GM19395 (cell line): ENCODE measurements around the gene PRIM2.
"Not testable (repeated sequence)": the region's sequence is repeated elsewhere in the genome, so short reads cannot be mapped to it uniquely, and the experiment has no call there.

Experiments
- ATAC-seq: cut with Tn5 transposase; IDR thresholded peaks from one replicate; pipeline ENCODE4 v1.9.1; 2021; ENCODE audit warnings: mild to moderate bottlenecking, moderate library complexity; ENCODE audit not compliant: unreplicated experiment

PRIM2 gene

DNA sequence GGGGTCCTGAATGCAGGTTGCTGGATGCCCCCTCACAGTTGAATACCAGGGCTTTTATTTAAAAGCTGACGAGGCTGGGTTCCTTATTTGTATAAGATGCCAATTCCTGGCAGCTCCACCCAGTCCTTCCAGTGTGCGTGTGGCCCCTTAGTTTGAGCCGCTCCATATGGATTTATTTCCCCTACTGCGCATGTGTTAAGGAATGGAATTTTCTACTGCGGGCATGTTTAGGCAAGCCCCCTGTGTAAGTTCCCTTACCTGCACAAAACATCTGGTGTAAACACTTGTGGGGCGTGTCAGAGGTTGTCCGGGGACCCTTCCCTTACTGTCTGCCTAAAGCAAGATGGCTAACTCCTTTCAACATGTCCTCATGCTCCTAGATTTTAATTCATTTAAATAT lies 174.4 kb downstream of the PRIM2 start:
- not testable (repeated sequence) for ATAC-seq

DNA sequence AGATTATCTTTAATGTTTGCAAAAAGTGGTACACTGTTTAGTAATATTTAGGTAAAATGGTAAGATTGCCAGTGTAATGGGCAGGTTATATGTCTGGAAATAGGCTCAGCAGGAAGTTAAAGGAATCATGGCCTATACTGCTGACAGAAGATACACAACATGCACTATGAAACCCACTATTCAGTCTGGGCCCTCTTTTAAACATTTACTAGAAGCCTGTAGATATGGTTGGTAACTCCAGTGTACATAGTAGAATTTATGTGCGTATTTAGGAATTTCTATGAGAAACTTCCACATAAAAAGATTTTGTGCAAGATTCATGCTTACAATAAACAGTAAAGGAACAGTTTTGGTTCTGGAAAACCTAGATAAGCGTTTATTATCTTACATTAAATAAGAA lies 178.8 kb downstream of the PRIM2 start:
- not testable (repeated sequence) for ATAC-seq

DNA sequence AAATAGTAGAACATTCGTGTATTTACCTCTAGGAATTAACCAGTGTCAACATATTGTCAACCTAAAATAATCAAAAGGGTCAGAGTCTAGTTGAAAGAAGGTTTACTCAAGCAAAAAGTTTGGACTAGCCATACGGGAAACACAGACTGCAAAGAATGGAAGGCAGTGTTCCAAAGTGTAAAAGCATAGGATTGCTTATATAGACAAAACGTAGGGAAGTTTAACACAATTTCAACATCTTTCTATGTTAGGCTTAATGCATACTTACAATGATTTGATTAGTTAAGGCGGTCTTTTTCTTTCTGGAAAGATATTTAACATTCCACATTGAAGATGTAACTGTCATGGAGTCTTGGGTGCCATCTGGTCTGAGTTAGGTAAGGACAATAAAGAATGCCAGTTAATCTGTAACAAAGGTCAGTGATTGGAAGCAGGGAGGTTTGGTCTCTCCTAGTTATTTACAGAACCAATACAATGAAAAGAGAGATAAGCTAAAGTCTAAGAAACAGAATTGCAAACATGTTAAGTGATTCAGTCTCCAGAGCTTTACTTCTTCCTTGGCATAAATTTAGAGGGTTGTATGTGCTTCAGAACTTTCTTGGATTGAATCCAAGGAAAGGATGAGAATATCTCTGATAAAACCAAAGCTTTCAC lies 183.1 kb downstream of the PRIM2 start:
- ATAC-seq: not testable (repeated sequence)

- ATAC-seq: not testable (repeated sequence)
These were observed 185.0 kb downstream of the PRIM2 start for GRCh38 chr6:57502387-57502786.

DNA sequence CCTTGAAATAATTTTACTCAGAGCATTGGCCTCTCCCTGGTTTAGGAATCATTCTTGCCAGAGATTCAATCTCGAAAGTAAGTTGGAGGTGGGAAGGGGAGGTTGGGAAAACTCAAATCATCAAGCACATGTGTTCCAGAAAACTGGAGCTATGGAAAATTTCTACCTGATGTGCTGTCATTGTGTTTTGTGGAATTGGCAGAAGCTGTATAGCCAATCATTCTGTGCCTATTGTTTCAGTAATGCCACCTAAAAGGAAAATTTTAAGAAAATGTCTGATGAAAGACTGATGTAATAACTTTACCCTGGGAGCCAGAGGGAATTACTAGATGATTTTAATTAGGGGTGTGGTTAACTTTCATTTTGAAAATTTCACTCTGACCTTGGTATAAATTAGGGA lies 187.8 kb downstream of the PRIM2 start:
- not testable (repeated sequence) for ATAC-seq

- ATAC-seq: not testable (repeated sequence)
These were observed 193.0 kb downstream of the PRIM2 start for GRCh38 chr6:57510390-57510789.

DNA sequence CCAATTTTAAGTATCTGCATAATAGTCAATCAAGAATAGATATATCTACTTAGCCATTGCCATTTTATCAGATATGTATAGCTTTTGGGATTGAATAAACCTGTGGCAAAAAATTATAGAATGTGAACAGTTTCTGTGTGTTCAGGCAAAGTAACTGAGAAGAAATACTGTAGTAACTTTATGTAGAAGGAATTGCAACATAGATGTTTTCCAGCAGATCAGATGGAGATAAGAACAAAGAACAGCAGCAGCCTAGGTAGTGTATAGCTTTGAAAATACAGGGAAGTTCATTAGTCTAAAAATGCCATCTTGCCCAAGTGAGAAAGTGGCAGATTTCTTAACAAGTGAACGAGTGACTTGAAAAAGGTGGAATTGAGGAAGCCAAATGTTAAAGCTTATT lies 197.7 kb downstream of the PRIM2 start:
- ATAC-seq: not testable (repeated sequence)

- ATAC-seq: not testable (repeated sequence)
These were observed 198.4 kb downstream of the PRIM2 start for GRCh38 chr6:57515845-57516244.

DNA sequence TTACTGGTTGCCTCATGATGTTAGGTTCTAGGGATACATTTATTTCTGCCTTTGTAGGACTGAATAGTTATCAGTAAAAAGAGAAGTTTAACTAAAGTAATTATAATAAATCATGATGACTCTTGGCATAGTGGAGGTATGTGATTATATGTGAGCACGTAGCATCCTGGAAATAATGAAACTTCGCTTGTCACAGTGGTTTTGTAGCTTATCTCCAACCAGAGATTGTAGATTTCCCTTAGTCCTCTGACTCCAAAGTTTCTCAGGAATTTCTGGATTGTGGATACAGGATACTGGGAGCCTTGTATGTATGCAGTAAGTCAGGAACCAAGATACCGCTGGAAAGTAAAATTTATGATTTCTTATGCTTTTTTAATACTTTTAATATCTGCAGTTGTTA lies 199.3 kb downstream of the PRIM2 start:
- ATAC-seq: not testable (repeated sequence)

- ATAC-seq: not testable (repeated sequence)
These were observed 201.8 kb downstream of the PRIM2 start for GRCh38 chr6:57519198-57519597.

- ATAC-seq: not testable (repeated sequence)
These were observed 203.7 kb downstream of the PRIM2 start for GRCh38 chr6:57521085-57521484.

- ATAC-seq: not testable (repeated sequence)
These were observed 205.8 kb downstream of the PRIM2 start for GRCh38 chr6:57523221-57523620.

DNA sequence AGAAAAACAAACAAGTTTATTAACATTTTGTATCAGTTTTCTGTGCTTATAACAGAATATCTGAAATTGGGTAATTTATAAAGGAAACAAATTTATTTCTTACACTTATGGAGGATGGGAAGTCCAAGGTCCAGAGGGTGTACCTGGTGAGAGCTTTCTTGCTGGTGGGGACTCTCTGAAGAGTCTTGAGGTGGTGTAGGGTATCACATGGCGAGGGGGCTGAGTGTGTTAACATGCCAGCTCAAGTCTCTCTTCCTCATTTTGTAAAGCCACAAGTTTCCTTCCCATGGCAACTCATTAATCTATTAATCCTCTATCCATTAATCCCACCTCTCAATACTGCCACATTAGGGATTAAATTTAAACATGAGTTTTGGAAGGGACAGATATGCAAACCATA lies 212.3 kb downstream of the PRIM2 start:
- not testable (repeated sequence) for ATAC-seq

DNA sequence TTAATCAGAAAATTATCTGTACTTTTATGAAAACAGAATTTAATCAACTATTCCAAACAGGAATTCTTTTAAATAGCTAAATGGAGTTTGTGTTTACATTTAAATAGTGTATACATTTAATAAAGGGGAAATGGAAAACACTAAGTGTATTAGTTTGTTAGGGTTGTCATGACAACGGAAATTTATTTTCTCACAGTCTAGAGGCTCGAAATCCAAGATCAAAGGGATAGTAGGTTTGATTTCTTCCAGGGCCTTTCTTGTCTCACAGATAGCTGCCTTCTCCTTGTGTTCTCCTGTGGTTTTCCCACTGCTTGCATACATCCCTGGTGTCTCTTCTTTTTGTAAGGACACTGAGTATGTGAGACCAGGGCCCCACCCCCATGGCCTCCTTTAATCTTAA lies 215.2 kb downstream of the PRIM2 start:
- not testable (repeated sequence) for ATAC-seq

- ATAC-seq: not testable (repeated sequence)
These were observed 217.7 kb downstream of the PRIM2 start for GRCh38 chr6:57535121-57535520.

DNA sequence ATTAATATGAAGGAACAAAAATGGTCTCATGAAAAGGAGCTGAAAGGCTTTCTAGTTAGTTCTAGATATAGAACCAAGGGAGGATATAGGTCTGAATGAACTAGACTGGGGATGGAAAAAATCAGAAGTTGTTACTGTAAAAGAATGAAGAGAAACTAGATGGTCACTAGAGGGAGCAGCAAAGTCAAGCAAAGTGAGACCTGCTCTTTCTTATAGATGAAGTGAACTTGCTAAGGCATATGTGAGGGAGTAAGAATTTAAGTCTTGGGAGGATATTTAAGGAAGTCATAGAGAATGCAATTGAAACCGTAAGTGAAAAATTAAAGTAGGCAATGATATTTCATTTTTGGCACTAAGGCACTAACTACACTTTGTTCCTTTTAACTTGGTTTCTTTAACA lies 218.6 kb downstream of the PRIM2 start:
- ATAC-seq: peak; percentile 78

DNA sequence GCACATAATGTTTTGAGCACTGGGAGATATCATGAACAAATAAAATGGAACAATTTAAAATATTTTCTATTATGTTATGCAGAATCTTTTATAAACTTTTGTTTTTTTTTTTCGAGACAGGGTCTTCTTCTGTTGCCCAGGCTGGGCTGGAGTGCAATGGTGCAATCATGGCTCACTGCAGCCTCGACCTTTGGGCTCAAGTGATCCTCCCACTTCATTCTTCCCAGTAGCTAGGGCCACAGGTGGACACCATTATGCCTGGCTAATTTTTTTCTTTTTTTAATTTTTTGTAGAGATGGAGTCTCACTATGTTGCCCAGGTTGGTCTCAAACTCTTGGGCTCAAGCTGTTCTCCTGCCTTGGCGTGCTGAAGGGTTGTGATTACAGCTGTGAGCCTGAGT lies 220.5 kb downstream of the PRIM2 start:
- ATAC-seq: not testable (repeated sequence)

- not testable (repeated sequence) for ATAC-seq
These were observed 234.5 kb downstream of the PRIM2 start for GRCh38 chr6:57551961-57552360.

DNA sequence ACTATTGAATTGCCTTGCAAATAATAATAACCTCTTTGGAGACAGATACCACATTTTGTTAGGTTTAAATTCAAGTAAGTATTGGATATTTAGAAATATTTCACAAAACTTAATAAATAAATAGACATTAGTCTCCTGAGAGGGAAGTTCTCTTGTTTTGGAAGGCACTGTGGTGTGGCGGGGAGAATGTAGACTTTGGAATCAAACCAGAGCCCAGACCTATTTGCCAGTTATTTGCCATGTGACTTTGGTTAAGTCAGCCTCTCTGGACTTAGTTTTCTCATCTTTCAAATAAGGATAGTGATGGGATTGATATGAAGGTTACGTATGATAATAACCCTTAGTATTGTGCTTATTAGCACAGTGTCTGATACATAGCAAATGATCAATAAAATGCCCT lies 240.4 kb downstream of the PRIM2 start:
- not testable (repeated sequence) for ATAC-seq

DNA sequence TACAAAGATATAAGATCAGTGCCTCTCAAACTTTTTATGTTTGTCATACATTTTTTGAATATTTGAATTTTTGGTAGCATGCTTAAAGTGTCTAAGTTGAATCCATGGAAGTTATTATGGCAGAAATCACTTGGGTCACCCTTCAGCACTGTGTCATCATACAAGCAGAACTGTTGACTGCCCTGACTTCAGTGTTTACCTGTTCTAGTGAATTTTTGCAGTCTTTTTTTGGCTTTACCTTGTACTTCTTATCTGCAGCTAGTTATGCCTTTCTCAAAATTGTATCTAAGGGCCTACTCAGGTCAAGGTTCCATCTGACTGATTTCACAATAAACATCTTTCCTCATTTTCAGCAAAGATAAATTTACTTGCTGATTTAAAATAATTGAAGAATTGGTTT lies 241.7 kb downstream of the PRIM2 start:
- ATAC-seq: not testable (repeated sequence)

- ATAC-seq: not testable (repeated sequence)
These were observed 244.8 kb downstream of the PRIM2 start for GRCh38 chr6:57562233-57562632.

DNA sequence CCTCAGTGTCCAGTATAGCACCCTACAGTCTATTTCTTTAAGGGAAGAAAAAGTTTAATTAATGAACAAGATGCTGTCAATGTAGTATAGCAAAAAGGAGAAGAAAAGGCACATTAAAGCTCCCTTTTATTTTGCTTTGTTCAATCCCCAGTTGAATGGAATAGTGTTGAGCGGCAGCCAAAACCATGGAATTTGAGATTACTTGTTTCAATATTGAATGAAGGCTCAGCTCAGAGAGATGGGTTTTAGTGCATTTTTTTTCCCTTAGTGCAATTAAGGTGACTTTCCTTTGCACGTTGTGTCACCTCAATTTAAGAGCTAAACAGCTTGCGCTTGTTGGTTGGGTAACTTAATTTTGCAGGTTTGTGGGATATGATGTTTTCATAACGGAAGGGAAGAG lies 254.7 kb downstream of the PRIM2 start:
- ATAC-seq: not testable (repeated sequence)

GRCh38 chr6:57572844-57573243 lies 255.4 kb downstream of the PRIM2 start:
- ATAC-seq: not testable (repeated sequence)
